Eye (tissue), 1 donor: ENCODE data around the gene UNC119.
"Not testable (repeated sequence)": the region's sequence is repeated elsewhere in the genome, so short reads cannot be mapped to it uniquely, and the experiment has no call there.

Experiments used
- DNase-seq: peaks from one replicate; pipeline ENCODE4 v3.0.0-alpha.2; 2015

UNC119 gene

DNA sequence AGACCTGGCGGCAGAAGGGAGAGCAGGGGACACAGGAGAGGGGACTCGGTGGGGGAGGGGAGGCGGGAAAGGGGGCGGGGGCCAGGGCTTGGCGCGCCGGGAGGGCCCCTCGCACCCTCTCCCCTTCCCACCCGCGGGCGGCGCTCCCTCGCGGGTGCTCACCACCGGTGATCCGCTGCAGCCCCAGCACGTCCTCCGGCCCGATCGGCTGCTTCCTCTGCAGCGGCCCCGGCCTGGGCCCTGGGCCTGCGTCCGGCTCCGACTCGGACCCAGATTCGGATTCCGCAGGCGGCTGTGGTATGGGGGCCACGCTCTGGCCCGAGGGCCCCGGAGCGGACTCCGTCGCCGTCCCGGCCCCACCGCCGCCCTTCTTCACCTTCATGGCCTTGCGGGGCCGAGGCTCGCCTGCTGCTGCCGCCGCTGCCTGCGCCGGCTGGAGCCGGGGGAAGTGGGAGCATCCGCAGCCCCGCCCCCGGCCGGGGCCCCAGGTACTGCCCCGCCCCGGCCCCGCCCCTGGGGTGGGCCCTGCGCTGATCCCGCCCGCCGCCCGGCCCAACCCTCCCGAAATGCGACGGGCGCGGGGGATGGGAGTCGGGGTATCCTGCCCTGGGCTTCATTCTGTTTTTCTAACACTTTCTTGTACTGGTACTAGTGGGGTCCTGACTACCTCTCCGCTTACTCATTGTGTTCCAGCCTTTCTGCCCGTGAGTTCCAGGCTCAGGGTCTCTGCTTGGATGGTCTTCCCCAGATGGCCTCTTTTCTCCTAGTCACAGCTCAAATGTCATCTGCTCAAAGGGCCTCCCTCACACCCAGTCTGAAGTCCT lies at the start of gene UNC119:
Gene UNC119, minus strand, starts transcription at position 449 of the 824 bp plus-strand sequence. Its CDS starts 67 bp downstream, at position 382.
- peak; percentile 91 for DNase-seq

DNA sequence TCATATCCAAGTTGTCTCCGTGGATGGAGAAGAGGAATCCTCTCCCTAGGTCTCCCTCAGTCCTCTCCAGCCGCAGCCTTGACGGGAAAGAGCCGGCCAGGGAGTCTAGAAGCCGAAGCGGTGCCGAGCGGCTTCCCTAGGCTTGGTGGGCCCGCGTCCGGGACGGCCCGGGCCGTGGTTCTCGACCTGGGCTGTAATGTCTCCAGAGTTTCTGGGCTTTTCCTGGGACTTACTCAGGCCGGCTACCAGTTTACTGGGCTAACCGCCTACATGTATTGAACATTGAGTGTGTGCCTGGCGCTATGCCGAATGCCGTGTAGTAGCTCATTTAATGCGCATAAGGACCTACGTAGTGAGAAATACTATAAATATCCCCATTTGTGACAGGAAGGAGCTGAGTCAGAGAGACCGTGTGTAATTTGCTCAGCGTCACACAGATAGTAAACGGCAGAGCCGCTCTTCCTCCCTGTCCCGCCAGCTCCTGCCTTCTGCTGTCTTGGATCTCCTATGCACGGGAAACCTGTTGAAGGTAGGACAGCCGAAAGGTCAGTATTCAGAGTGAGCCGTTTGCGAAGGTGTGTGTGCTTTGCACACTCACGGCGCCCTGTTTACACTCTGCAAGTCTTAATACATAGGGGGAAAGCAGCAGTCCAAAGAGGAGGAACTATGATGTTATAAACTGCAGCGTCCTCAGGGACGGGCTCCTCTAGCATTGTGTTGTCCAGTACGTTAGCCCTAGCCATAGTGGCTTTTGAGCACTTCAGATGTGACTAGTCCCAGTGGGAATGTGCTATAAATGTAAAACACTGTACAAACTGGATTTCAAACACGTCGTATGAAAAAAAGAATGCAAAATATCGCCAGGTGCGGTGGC lies 47.1 kb upstream of the UNC119 start:
- DNase-seq: no peak

DNA sequence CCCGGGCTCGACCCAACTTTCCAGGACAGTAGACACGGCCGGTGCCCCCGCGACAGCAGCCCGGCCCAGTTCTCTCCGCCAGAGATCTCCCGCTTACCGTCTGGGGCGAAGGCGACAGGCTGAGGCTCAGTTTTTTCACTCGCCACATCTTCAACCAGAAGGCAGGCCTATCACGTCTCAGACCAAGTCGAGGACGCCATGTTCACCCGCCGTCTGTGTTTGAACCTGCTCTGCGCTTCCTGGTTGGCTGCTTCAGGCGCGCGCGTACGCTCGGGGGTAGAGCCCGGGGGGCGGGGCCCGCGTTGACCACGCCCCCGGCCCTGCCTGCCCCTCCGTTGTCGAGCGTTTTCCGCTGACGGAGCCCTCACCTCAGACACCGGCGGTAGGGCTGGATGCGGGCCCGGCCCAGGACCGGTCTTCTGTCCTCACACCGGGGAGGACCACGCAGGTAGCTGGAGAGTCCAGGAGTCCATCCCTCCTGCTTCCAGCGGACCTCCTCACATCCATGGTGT lies 46.4 kb upstream of the UNC119 start, which contains the start of gene SPAG5:
Gene SPAG5, minus strand, starts transcription at position 227 of the 512 bp plus-strand sequence. Its CDS starts 79 bp downstream, at position 148.
- DNase-seq: peak; percentile 97

DNA sequence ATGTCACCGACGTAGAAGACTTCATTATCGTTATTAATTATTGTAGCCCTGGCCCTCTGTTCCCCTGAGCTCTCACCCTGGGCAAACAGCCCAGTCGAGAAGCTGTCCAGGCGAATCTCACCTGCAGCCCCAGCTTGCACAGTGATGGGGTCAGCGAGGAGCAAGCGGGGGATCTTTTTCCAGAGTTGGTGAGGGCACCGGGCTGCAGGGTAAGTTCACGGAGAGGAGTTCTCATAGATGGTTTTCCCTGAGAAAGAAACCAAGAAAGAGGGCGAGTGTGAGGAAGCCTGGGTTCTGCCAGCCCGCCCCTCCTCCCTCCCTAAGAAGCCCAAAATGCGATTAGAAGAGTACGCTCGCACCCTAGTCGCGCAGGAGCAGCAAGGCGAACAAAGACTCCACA lies 46.0 kb upstream of the UNC119 start:
- no peak for DNase-seq

DNA sequence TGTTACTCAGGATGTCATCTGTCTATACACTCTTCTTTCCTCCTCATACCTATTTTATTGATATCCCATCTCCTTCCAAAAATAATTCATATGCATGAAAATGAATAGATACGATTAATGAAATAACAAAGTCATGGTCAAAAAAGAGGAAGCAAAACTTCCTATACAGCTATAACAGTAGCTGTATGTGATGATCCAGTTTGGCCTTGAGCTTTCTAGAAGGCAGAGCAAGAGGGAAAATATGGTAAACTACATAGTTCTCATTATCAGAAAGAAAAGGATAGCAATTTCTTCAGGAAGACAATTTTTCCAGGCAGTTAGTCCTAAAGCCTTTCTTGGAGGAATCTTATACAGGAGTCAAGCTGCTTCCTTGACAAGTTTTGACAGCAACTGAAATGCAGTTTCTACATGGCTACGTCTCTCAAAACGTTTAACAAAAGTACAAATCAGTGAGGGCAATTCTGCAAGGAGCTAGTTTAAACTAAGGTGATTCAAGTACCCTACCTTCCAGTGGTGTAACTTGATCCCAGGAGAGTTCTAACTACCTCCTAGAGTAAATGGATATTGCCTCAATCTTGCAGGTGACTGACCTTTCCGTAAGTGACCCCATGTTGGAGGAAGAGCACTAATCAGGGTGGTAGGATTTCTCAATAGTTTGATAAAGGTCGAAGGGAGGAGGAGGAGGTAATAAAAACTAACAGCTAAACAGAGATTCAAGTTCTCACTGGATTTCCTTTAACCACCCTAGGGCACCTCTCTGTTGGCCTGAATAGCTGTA lies 45.4 kb upstream of the UNC119 start:
- DNase-seq: peak; percentile 14

DNA sequence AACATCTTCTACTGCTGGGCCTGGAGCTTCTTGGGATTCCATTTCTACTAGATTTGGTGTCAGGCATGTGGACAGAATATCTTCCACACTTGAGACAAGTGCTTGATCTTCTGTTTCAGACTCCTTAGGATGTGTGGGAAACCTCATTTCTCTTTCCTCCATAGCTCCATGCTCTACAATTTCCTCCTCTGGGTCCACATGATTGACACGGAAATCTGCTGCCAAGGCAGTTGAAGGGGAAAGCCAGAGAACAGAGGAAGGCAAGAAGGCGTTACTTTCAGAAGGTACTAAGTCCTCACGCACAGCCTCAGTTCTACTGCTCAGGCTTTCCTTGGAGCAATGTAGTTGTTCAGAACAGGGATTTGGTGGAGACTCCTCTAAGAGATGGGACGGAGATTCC lies 39.8 kb upstream of the UNC119 start:
- no peak for DNase-seq

DNA sequence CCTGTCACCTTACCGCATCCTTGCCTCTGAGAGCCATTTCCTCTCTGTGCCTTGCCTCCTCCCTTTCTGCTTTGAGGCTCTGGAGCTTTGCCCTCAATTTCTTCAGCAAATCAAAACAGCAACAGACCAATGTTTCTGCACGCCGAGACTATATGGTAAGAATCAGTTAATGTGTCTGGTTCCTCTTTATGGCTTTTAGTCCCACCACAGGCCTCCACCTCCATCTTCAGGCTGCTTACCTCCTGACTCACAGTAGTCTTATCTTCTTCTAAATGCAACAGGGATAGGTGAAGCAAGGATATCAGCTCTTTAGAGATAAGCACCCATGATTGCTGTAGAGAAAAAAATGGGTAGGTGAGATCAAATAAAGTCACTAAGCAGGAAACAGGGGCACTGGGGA lies 33.4 kb upstream of the UNC119 start:
- DNase-seq: no peak

DNA sequence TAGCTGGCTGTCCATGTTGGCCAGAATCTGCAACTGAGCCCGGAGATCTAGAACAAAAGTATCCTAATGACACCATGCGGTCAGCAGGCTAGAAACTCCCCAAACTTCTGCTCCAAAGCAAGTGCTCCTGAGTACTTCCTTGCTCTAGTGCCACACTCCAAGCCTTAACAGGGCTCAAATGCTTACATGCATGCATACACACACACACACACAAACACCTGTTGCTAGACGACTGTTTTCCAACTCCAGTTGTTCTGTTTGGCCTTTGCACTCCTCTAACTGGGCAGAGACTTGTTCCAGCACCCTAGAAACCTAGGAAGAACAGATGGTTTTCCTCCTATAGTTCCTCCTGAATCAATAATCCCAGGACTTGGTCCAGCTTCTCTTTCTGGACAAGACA lies 32.0 kb upstream of the UNC119 start:
- DNase-seq: no peak

DNA sequence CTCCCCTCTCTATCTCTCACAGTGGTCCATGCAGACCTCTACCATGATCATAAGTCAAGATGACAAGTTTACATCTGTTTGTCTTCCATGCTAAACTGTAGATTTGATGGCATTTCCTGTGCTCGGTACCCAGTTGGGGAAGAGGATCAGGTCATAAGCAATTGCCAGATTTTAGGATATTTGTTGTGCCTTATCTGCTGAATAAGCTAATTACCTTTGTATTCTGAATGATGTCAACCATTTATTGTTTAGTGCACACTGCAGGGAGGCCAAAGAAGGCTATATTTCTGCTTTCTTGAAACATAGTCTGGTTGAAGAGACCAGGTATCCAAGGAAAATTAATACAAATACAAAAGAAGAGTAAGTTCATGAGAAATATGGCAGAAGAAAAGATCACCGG lies 30.1 kb upstream of the UNC119 start:
- DNase-seq: no peak

DNA sequence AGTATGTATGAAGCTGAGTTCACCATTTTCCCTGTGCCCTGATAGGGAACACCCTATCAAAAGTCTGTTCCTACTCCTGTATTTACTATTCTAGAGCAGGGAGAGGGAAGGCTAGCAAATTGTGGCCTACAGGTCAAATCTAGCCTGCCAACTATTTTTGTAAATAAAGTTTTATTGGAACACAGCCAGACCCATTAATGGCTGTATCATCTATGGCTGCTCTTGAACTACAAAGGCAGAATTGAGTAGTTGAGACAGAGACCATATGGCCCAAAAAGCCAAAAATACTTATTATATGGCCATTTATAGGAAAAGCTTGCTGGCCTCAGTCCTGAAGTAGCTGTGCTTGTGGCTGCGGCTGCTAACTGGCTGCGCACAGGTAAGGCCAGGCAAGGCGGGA lies 28.5 kb upstream of the UNC119 start:
- no peak for DNase-seq

DNA sequence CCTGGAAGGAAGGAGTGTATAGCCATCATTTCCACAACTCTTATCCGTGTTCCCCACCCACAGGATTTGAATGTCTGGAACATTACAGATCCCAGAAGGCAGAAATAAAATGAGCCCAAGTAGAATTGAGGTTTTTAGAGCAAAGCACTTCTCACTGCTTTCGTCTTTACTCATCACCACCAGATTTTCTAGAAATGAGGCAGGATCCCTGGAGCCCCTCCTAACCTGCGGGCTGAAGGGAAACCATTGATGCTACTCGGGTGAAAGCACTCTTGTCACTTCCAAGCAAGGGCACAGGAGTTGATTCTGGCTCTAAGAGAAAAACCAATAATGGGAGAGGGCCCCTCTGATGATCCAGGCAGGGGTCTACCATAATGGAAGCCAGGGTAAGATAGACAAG lies 27.1 kb upstream of the UNC119 start:
- no peak for DNase-seq

DNA sequence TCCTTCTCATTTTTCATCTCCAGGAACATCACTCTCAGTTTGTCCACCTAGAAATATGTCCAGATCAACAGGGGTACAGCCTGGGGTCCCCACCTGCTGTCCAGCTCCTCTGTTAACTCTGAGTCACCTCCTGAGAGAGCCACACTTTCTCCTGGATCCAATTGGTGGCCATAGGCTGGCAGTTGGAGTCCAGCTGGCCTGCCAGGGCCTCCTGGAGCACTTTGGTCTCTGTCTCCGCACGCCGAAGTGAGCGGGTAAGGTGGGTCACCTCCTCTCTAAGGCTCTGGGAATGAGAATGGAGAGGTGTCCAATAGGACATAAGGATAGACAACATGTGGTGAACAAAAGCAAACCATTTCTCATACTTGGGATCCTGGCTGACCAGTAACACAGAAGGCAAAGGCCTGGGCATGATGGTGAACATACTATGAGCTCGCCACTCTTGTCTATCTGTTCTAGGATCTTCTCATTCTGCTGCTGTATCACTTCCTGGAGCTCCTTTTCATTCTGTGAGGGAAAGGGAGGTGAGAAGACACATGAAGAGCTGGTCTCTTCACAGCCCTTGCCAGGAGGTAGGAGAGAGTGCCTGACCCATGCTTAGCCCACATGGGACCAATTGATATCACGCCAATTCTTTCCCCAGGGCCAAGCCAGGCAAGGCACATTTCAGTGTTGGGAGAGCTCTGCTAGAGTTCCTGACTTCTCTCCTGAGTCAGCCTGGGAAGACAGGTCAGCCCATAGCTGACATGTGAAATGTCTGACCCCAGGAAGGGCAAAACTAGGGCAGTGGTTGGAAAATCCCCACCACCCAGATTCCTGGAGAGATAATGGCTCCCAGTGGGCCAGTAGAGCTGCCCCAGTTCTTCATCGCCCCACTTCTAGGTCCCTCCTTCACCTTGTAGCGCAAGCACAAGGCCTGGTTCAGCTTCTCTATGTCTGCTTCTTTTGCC lies 26.1 kb upstream of the UNC119 start:
- no peak for DNase-seq

DNA sequence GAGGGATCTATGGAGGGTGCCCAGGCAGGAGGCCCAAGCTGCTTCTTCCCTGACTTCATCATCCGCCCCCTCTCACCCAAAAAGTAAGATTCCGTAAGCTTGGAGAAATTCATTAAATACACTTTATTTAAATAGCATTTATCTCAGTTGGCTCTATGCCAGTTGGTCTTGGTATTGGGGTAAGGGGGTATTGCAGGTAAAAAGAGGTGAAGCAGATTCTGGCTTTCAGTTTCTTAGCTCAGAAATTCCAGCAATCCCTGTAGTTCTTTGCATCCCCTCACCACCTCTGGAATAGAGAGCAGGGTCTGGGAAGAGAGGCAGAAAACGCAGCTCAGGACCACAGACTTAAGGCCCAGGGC lies 25.0 kb upstream of the UNC119 start:
- DNase-seq: no peak

DNA sequence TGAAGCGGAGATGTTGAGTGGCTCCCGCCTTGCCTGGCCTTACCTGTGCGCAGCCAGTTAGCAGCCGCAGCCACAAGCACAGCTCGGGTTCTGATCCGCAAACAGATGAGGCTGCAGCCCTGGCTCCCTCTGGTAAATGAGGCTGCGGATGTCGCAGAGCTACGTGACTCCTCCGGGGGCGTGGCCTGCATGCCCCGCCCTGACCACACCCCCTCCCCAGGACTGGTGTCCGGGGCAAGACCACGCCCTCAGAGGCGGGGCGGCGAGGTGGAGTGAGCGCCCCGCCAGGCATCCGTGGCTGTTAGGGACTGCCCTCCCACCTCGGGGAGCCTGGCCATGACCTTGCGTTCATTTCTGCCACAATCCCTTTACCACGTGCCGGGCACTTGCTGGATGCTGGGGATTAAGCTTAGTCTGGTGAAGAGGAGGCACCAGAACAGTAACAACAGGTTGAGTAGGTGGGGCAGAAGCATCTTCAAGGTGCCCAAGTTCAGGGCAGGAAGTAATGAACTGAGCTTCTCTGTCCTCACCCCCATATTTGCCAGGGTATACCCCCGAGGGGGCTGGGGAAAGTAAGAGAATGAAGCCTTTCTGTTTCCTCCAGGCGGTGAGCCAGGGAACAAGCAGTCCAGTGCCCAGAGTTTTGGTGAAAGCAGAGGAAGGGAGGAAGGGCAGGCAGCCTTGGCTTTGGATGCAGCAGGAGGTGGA lies 24.5 kb upstream of the UNC119 start, which contains the start of gene ALDOC:
Gene ALDOC, minus strand, starts transcription at position 138 of the 708 bp plus-strand sequence. CDS start 1,363 bp downstream, outside the sequence.
- peak; percentile 95 for DNase-seq

DNA sequence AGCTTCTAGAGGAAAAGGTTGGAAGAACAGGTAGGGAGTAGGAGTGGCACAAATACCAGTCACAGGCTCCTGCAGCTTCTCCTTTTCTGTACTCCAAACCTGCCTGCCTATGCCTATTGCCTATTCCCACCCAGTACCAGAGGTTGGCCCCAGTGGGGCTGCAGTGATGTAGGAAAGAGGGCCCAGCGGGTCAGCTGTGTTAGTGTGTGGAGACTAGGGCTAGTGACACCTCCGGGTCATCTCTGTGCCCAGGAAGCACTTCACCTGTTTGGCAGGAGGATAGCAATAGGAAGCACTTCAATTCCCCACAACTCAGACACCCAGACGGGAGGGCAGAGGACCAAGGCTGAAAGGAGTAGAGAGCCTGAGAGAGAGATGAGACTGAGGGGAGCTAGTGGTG lies 23.6 kb upstream of the UNC119 start:
- DNase-seq: not testable (repeated sequence)

DNA sequence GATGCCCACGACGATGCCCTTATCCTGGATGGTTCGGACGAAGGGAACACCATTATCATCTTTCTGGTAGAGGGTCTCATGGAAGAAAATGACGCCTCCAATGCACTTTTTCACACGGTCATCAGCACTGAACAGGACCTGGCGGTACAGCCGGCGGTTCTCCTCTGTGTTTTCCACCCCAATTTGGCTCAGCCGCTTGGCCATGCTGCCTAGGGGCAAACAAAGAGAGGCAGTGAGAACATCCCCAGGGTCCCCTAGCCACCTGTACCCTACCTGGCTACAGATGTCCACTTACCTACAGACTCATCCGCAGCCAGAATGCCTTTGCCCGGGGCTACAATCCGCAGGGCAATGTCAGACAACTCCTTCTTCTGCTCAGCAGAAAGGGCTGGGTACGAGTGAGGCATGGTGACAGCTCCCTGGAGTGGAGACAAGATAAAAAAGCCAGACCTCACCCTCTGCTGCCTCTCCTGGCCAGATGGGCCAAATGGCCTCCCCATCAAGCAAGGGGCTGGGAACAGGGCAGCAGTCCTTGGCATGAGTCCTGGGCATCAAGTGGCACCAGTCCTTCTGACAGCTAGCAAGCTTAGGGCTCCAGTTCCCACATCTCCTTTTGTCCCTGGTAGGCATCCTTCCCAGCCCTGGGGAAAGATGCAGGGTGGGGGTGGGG lies 22.8 kb upstream of the UNC119 start:
- DNase-seq: no peak

DNA sequence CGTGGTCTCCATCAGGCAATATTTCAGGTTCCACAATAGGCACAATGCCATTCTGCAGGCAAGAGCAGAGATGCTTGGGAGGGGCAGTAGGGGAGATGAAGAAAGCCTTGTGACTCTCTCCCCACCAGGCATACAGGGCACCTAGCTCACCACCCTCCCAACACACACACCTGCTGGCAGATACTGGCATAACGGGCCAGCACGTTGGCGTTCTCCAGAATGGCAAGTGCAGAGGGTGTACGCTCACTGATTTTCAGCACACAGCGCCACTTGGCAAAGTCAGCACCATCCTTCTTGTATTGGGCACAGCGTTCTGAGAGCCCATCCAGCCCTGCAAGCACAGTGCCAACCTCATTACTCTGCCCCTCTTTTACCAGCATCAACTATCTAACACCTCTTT lies 22.1 kb upstream of the UNC119 start:
- no peak for DNase-seq

DNA sequence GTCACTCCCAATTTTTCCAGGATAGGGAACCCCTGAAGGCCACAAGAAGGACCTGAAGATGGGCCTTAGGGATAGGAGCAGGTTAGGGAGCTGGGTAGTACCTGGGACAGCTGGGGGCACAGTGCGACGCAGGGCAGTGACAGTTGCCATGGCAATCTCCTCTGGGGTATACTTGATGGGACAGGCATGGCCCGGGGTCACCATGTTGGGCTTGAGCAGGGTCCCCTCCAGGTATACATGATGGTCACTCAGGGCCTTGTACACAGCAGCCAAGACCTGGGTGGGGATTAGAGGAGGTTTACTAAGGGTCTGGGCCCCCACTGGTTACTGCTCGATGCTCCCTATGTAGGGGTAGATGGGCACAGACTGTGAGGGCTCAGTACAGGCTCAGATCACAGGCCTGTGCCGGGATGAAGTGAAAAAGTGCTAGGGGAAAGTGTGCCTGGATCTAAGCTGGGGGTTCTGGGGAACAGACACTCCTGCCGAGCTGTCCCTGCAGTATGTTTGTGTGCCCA lies 21.6 kb upstream of the UNC119 start:
- DNase-seq: no peak

DNA sequence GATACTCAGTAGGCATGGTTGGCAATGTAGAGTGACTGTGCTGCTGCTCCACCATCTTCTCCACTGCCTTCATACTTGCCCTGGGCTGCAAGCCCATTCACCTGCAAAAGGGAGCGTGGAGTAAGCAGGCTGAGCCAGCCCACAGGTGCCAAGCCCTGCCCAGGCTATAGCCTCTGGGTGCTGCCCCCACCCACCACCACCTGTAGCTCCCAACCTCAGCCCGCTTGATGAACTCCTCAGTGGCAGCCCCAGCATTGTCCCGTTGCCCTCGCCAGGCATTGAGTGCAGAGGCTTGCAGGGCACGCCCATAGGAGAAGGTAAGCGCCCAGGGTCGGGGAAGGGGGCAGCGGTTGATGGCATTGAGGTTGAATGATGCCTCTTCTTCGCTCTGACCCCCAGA lies 21.1 kb upstream of the UNC119 start:
- DNase-seq: no peak

DNA sequence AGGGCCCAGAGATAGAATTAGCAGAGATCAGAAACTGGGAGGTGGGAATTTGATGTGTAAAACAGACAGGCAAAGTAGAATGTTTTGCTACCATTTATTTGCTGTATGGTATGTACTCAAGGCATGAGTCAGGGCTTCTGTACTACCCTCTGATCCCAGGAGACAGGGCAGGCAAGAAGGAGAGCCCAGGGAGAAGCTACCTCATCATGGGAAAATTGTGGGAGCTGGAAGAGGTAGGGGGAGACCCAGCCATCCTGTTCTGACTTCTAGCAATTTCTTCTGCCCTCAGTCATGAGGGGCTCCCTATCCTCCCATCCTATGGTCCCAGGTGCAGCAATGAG lies 20.6 kb upstream of the UNC119 start:
- no peak for DNase-seq
